Neural cell (in vitro differentiated cells): ENCODE measurements around the gene PRKAA2. TPM values are rescaled to one million over a fixed set of nuclear protein-coding genes. Genes with fewer than 3 reads are reported as not detected.

Experiments used
- H2AFZ ChIP-seq: fragments of 200-600, 300-800 bp; sonication (generic), shearing (Covaris generic); 2 replicates; pipeline ENCODE4 v1.6.0; 2014; ENCODE audit warnings: low read depth, mild to moderate bottlenecking, antibody characterized with exemption, low read length, moderate library complexity
- H3F3A ChIP-seq: fragments of 200-600 bp; shearing (Covaris generic); 2 replicates; pipeline ENCODE4 v1.6.1; 2016; ENCODE audit warnings: mild to moderate bottlenecking, moderate library complexity, mixed read lengths, antibody characterized with exemption, low read length; ENCODE audit not compliant: insufficient read depth, poor library complexity, severe bottlenecking
- H3K27ac ChIP-seq: fragments of 200-600, 300-800 bp; sonication (generic), shearing (Covaris generic); 2 replicates; pipeline ENCODE4 v1.5.1; 2014; ENCODE audit warnings: mild to moderate bottlenecking, low read length, moderate library complexity
- H3K27me3 ChIP-seq: fragments of 300-800, 200-600 bp; sonication (generic), shearing (Covaris generic); 2 replicates; pipeline ENCODE4 v1.6.0; 2014; ENCODE audit warnings: mild to moderate bottlenecking, low read depth, low read length, moderate library complexity; ENCODE audit not compliant: insufficient read depth
- H3K36me3 ChIP-seq: fragments of 300-800, 200-600 bp; sonication (generic), shearing (Covaris generic); 2 replicates; pipeline ENCODE4 v1.5.1; 2014; ENCODE audit warnings: mild to moderate bottlenecking, antibody characterized with exemption, low read length, moderate library complexity; ENCODE audit not compliant: insufficient read depth
- H3K4me2 ChIP-seq: fragments of 300-800, 200-600 bp; sonication (generic), shearing (Covaris generic); 2 replicates; pipeline ENCODE4 v1.6.0; 2014; ENCODE audit warnings: mild to moderate bottlenecking, low read length
- H3K4me3 ChIP-seq: fragments of 300-800, 200-600 bp; sonication (generic), shearing (Covaris generic); 2 replicates; pipeline ENCODE4 v1.5.1; 2014; ENCODE audit warnings: mild to moderate bottlenecking, low read length, moderate library complexity
- H3K79me2 ChIP-seq: fragments of 200-600 bp; shearing (Covaris generic); replicated peaks from 2 replicates; pipeline ENCODE4 v1.6.0; 2014; ENCODE audit warnings: mild to moderate bottlenecking, low read length, moderate library complexity; ENCODE audit not compliant: insufficient read depth
- H3K9ac ChIP-seq: fragments of 300-800, 200-600 bp; sonication (generic), shearing (Covaris generic); 2 replicates; pipeline ENCODE4 v1.6.1; 2016; ENCODE audit warnings: mild to moderate bottlenecking, low read length, mixed read lengths
- H3K9me2 ChIP-seq: fragments of 200-600 bp; shearing (Covaris generic); 2 replicates; pipeline ENCODE4 v1.6.1; 2016; ENCODE audit warnings: mild to moderate bottlenecking, low read length, mixed read lengths; ENCODE audit not compliant: insufficient read depth
- H3K9me3 ChIP-seq: fragments of 200-600, 300-800 bp; sonication (generic), shearing (Covaris generic); 2 replicates; pipeline ENCODE4 v1.6.1; 2016; ENCODE audit warnings: mild to moderate bottlenecking, mixed run types, low read length, moderate library complexity, mixed read lengths
- H4K20me1 ChIP-seq: fragments of 200-600 bp; shearing (Covaris generic); 2 replicates; pipeline ENCODE4 v1.6.1; 2016; ENCODE audit warnings: mild to moderate bottlenecking, mixed run types; ENCODE audit not compliant: insufficient read depth
- CTCF ChIP-seq: fragments of 450-650 bp; IDR thresholded peaks from 2 replicates; pipeline ENCODE4 v1.5.1; 2014; ENCODE audit warnings: antibody characterized with exemption, mild to moderate bottlenecking, moderate library complexity; ENCODE audit not compliant: poor library complexity, severe bottlenecking
- EP300 ChIP-seq: fragments of 450-650 bp; conservative IDR thresholded peaks from 2 replicates; pipeline ENCODE4 v1.6.1; 2014; ENCODE audit warnings: antibody characterized with exemption, mild to moderate bottlenecking, moderate library complexity; ENCODE audit not compliant: poor library complexity, severe bottlenecking
- EZH2 ChIP-seq: fragments of 200-600, 300-800 bp; shearing (Covaris generic), sonication (generic); IDR thresholded peaks from 2 replicates; pipeline ENCODE4 v1.6.1; 2014; ENCODE audit warnings: antibody characterized with exemption, low read length, borderline replicate concordance, mild to moderate bottlenecking; ENCODE audit not compliant: insufficient read depth, poor library complexity, severe bottlenecking
- MXI1 ChIP-seq: fragments of 450-650 bp; conservative IDR thresholded peaks from 2 replicates; pipeline ENCODE4 v1.6.1; 2014; ENCODE audit warnings: antibody characterized with exemption, mild to moderate bottlenecking; ENCODE audit not compliant: poor library complexity, severe bottlenecking
- POLR2AphosphoS5 ChIP-seq: IDR thresholded peaks from 2 replicates; pipeline ENCODE4 v1.6.1; 2012
- RAD21 ChIP-seq: fragments of 450-650 bp; conservative IDR thresholded peaks from 2 replicates; pipeline ENCODE4 v1.6.1; 2014; ENCODE audit warnings: antibody characterized with exemption, mild to moderate bottlenecking, moderate library complexity
- REST ChIP-seq: IDR thresholded peaks from 2 replicates; pipeline ENCODE4 v1.6.1; 2012; ENCODE audit warnings: borderline replicate concordance
- SMC3 ChIP-seq: fragments of 450-650 bp; conservative IDR thresholded peaks from 2 replicates; pipeline ENCODE4 v1.6.1; 2014; ENCODE audit warnings: antibody characterized with exemption, mild to moderate bottlenecking, moderate library complexity; ENCODE audit not compliant: poor library complexity
- TAF1 ChIP-seq: IDR thresholded peaks from 2 replicates; pipeline ENCODE4 v1.6.1; 2012; ENCODE audit warnings: low read depth
- polyA plus RNA-seq: library from polyadenylated mRNA; depleted of rRNA; stranded (reverse); fragments of >200 nt; gene quantifications from 2 replicates; pipeline ENCODE4 v1.2.3, GENCODE V29; 2014

PRKAA2 gene
- polyA plus RNA-seq, 1 donor from 2014 or later: 20.0 TPM

GRCh38 chr1:56712150-56712549, 67.0 kb downstream of the PRKAA2 start:
- Histone ChIP-seq H4K20me1 (no peaks in the 10 kb centered on the region), H3K9ac (no peak overlapping the region), H3K79me2 (no peaks in the 10 kb centered on the region), H3K27ac (no peak overlapping the region), H3K4me3 (no peak overlapping the region), H3K27me3 (no peaks in the 10 kb centered on the region), H3K4me2 (no peak overlapping the region), H3F3A (no peaks in the 10 kb centered on the region), H3K36me3 (peaks cover 5% of the 10 kb centered on the region), H3K9me3 (no peaks in the 10 kb centered on the region), H2AFZ (no peak overlapping the region), H3K9me2 (no peaks in the 10 kb centered on the region)
- TF ChIP-seq TAF1 (no peak), EZH2 (no peak), POLR2AphosphoS5 (no peak), EP300 (no peak), RAD21 (no peak), SMC3 (no peak), REST (no peak), CTCF (no peak), MXI1 (no peak)

- H3K9me3 ChIP-seq: no peaks in the 10 kb centered on the region
- no peak for TF ChIP-seq EP300
- no peak for TF ChIP-seq TAF1
- no peak for TF ChIP-seq SMC3
- no peaks in the 10 kb centered on the region for H3K79me2 ChIP-seq
- H2AFZ ChIP-seq: no peak overlapping the region
- H3K4me2 ChIP-seq: no peak overlapping the region
- H3K9ac ChIP-seq: no peak overlapping the region
- no peaks in the 10 kb centered on the region for H3F3A ChIP-seq
- H3K27me3 ChIP-seq: no peaks in the 10 kb centered on the region
- no peaks in the 10 kb centered on the region for H4K20me1 ChIP-seq
- no peak overlapping the region for H3K27ac ChIP-seq
- H3K9me2 ChIP-seq: no peaks in the 10 kb centered on the region
- H3K36me3 ChIP-seq: peaks cover 4% of the 10 kb centered on the region
- H3K4me3 ChIP-seq: no peak overlapping the region
These were observed 68.0 kb downstream of the PRKAA2 start for GRCh38 chr1:56713112-56713511.

DNA sequence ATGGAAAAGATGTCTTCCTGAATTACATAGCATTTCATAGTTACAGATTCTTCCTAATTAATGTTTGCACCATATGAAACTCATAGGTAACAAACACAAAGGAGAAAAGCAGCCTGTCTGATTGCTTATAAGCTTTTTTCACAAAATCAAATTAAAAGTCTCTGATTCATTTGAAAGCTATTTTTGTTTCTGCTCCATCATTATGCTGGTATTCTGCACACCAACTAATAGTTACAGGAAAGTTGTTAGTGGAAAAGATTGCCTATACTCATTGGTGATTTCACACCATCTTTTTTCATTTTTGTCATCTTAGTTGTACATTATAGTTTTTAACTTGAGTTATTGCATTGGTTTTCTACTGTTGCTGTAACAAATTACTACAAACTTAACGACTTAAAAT, 70.0 kb downstream of the PRKAA2 start:
- Histone ChIP-seq H3K27ac (no peak overlapping the region), H3K27me3 (no peaks in the 10 kb centered on the region), H3K79me2 (no peaks in the 10 kb centered on the region), H3K4me2 (no peak overlapping the region), H3K9me3 (no peaks in the 10 kb centered on the region), H4K20me1 (no peaks in the 10 kb centered on the region), H3K9ac (no peak overlapping the region), H3K9me2 (no peaks in the 10 kb centered on the region), H2AFZ (no peak overlapping the region), H3K36me3 (no peaks in the 10 kb centered on the region), H3F3A (no peaks in the 10 kb centered on the region), H3K4me3 (no peak overlapping the region)
- TF ChIP-seq EP300 (no peak), POLR2AphosphoS5 (no peak), SMC3 (no peak), REST (no peak)
